ENCODE results near the gene GRAP.
"Not testable (repeated sequence)": the region's sequence is repeated elsewhere in the genome, so short reads cannot be mapped to it uniquely, and the experiment has no call there.

The GRAP gene

DNA sequence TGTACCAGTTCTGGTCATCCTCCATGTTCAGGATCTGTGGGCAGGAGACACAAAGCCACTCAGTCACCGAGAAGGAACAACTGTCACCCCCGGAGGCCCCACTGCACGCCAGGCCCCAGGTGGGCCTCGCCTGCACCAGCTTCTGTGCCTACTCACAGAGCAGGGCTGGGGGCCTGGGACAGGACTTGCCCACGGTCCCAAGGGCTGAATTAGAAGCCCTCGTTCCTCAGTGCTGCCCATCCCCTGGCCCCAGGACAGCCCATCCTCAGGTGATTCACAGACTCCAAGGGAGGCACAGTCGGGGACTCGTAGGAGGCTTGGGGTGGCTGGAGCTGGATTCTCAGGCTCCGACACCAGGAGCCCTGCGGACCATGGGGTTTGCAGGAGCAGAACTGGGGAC, 4.9 kb downstream of the GRAP start:
- not testable (repeated sequence) for DNase-seq

DNA sequence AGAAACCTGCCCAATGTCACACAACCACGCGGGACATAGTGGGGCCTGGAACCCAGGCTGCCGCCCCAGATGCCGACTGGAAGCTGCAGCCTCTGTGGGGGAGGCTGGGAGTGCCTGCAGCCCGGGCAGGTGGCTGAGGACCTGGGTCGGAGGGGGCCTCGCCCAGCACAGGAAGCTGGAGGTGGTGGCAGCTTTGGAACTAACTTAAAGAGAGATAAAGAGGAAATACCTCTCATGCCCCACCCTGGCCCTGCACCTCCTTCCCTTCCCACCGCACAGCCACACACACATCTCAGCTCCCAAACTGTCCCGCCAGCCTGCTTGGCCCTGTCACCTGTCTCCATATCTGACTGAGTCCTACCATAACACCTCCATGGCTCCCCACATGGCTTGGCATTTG, 6.4 kb downstream of the GRAP start:
- not testable (repeated sequence) for DNase-seq

DNA sequence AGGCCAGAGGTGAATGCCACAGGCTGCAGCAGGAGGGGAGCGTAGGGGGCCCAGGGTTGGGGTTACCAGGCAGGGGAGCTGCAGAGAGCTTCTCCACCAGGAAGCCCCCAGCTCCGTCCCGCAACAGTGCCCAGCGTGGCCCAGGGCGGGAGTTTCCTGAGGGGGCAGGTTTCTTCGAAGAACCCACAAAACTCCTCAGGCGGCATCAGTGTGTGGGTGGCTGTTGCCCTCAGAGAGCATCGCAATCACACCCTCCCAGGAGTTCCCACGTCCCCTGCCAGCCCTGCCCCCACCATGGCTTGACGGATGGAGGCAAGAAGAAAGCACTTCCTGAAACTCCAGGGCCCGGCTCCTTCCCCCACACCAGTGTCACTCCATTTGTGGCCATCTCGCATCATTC, 8.0 kb downstream of the GRAP start:
- not testable (repeated sequence) for DNase-seq

DNA sequence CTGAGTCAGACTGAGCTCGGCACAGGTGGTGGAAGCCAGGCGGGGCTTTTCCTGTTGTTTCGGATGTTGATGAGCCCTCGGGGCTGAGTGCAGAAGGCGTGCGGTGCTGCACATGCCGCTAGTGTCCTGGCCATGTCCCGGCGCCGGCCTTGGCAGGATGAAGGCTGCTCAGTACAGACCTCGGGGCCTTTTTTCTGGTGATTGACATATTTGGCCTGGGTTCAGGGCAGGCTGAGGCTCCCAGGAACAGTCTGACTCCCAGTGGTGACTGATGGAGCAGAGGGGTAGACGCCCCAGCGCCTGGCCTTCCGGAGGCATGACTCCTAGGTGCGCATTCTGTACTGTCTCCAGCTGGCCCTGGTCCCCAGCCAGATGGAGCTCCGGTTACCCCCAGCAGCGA, 8.8 kb downstream of the GRAP start:
- not testable (repeated sequence) for DNase-seq

DNA sequence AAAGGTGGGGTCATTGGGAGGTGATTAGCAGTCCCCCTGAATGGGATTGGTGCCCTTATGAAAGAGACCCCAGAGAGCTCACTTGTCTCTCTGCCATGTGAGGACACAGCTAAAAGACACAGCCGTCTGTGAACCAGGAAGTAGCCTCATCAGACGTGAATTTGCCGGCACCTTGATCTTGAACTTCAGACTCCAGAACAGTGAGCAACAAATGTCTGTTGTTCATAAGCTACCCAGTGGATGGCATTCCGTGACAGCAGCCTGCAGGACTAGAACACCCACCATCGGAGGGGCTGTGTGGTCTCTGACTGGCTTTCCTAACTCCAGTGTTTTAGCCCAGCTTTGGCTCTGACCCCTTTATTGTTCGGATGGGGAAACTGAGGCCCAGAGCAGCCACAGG, 9.2 kb downstream of the GRAP start:
- DNase-seq = not testable (repeated sequence)

- DNase-seq = not testable (repeated sequence)
Observed at GRCh38 chr17:19036186-19036585, 10.6 kb downstream of the GRAP start.

GRCh38 chr17:19032377-19032988, 14.3 kb downstream of the GRAP start:
- DNase-seq = not testable (repeated sequence)

GRCh38 chr17:19031729-19032128, 15.0 kb downstream of the GRAP start:
- peak; percentile 55 for DNase-seq

DNA sequence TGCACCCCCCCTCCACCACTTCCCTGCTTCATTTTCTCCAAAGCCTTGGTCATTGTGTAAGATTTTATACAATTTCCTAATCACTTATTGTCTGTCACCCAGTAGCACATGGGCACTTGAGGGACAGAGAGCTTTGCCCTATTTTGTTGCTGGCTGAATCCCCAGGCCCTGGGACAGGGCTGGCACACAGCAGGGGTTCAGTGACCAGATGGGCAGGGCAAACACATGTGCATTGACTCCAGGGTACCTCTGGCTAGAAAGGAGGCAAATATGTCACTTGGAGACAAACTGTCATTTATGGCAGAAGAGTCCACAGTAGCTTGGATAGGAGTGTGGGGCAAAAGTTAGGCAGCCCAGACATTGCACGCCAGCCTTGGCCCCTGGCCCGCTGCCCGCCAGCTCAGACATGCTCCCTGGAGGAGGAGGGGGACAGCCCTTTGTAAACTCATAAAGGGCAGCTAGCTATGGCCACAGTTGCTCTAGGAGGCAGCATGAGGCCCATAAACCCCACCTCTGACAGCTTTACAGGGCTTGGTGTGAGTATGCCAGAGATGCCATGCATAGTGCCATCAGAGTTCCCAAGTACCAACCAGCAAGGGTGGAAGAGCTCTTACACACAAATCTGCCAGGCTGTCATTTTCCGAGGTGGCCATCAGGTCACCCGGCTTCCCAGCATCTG, 15.8 kb downstream of the GRAP start:
- DNase-seq = not testable (repeated sequence)

DNA sequence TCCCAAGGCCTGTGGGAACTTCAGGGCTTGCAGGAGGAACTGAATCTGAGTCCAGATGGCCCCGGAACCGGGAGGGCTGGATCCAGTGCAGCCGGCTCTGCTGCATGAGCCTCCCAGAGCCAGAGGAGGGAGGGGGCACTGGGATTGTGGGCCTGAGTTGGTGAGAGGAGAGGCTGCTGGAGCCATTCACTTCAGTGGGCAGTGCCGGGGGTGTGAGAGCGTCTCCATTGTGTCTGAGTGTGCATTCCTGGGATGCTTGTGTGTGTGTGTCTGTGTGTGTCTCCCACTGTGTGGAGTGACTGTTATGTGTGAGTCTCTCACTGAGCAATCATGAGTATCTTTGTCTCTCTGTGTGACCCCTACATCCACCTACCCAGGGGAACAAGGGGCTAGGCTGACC, 17.0 kb downstream of the GRAP start:
- not testable (repeated sequence) for DNase-seq

DNA sequence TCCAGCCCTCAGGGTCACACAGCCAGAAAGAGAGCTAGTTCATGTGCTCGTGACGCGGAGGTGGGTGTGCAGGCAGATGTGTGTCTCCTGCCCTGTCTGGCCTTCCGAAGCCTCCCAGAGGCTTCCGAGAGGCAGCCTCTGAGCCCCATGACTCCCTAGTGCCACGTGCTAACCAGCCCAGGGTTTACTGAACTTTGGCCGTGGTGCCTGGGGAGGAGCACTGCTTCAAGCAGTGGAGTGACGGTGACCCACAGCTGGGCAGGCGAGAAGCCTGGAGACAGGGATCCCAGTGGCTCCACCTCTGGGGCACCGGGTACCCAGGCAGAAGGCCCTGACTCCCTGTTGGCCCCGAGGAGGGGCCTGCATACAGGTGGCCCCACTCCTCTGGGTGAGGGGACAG, 18.1 kb downstream of the GRAP start:
- not testable (repeated sequence) for DNase-seq

- DNase-seq = no peak
Observed at GRCh38 chr17:19024101-19025078, 22.4 kb downstream of the GRAP start.

- DNase-seq = no peak
Observed at GRCh38 chr17:19023209-19023999, 23.4 kb downstream of the GRAP start.

GRCh38 chr17:19022747-19023146, 24.0 kb downstream of the GRAP start:
- no peak for DNase-seq

GRCh38 chr17:19022128-19022527, 24.6 kb downstream of the GRAP start:
- no peak for DNase-seq

DNA sequence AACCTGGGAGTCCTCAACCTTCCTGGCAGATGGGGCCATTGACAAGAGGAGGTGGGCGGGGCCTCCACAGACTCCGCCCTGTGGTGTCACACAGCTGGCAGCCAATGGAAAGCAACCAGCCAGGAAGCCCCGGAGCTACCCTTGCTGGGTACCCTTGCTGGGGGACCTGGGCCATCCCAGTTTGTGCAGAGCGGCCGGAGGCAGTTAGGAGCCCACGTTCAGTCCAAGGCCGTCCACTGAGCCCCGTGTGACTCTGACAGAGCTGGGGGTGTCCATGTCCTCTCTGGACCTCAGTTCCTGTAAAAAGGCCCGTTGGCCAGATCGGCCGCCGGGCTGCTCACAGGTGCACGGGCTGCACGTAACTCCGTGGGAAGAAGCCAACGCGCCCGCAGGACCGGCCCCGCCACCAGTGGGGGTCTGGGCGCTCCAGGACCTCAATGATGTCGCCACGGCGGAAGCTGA, 25.1 kb downstream of the GRAP start:
- peak; percentile 56 for DNase-seq

- DNase-seq = not testable (repeated sequence)
Observed at GRCh38 chr17:19021011-19021621, 25.6 kb downstream of the GRAP start.

DNA sequence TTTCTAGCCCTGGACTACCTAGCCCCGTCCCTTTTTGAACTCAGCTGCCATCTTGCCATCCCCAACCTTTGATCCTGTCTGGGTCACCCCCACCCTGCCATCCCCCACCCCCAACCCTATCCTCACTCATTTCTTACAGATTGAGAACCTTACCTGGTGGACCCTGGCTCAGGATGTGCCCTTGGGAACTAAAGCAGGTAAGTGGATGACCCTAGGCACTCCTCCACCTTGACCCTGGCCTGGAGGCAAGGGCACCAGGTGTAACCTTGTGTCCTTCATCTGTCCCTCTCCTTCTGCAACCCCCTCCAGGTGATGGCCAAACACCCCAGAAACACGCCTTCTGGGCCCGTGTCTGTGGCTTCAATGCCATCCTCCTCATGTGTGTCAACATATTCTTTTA, 26.7 kb downstream of the GRAP start:
- DNase-seq = no peak

DNA sequence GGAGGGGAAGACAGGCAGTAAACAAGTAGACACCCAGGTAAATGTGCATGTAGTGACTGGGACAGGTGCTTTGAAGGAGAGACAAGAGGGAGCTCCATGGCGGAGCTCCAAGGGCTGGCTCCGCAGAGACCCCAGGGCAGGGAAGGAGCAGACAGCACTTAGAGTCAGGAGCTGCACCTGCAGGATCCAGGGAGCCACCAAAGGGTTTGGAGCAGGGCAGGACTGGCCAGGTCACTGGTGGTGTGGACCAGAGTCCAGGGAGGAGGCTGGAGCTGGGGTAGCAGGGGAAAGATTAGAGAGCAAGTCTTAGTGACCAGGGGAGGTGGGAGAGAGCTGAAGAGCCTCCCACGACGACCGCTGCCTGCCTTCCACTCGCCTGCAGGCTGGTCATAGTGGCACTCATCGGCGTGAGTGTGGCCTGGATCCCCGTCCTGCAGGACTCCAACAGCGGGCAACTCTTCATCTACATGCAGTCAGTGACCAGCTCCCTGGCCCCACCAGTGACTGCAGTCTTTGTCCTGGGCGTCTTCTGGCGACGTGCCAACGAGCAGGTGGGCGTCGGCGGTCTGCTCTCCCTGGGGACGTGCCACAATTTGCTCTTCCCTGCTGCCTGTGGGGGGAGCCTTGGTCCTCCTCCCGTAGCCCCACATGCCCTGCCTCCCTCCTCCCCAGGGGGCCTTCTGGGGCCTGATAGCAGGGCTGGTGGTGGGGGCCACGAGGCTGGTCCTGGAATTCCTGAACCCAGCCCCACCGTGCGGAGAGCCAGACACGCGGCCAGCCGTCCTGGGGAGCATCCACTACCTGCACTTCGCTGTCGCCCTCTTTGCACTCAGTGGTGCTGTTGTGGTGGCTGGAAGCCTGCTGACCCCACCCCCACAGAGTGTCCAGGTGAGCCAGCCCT, 27.5 kb downstream of the GRAP start:
- no peak for DNase-seq

GRCh38 chr17:19018600-19018950, 28.2 kb downstream of the GRAP start:
- DNase-seq = no peak

Measured in CD4-positive, alpha-beta T cell treated with Interleukin-12 subunit alpha and Interleukin-12 subunit beta, for 1 hour (primary cell).